Tibial artery (tissue), 4 donors: ENCODE results near the gene LRPAP1.
"Not testable (repeated sequence)": the region's sequence is repeated elsewhere in the genome, so short reads cannot be mapped to it uniquely, and the experiment has no call there.

Experiments
- DNase-seq, 2 donors: peaks; one replicate each; pipeline ENCODE4 v3.0.0-alpha.2; 2019
- H3K27ac ChIP-seq, 2 donors: fragments of 200-600 bp; sonication (generic) in 1 of 2; 1 replicate in 1 of 2; 2 replicates in 1 of 2; pipeline ENCODE4 v1.5.1; 2018 to 2019; ENCODE audit warnings: mild to moderate bottlenecking in 1 of 2
- H3K27me3 ChIP-seq, 2 donors: fragments of 200-600 bp; sonication (generic) in 1 of 2; one replicate each; pipeline versions ENCODE4 v1.5.1 to v1.6.0; 2016 to 2019
- H3K36me3 ChIP-seq, 3 donors: fragments of 200-600 bp; sonication (generic) in 2 of 3; one replicate each; pipeline ENCODE4 v1.5.1; 2016 to 2019; ENCODE audit warnings: mild to moderate bottlenecking in 2 of 3
- H3K4me1 ChIP-seq, 4 donors: fragments of 200-600 bp; sonication (generic) in 2 of 4; 1 replicate in 3 of 4; 2 replicates in 1 of 4; pipeline ENCODE4 v1.5.1; 2016 to 2019
- H3K4me3 ChIP-seq, 2 donors: fragments of 200-600 bp; sonication (generic) in 1 of 2; 1 replicate in 1 of 2; 2 replicates in 1 of 2; pipeline ENCODE4 v1.5.1; 2018 to 2019; ENCODE audit warnings: mild to moderate bottlenecking in 2 of 2
- H3K9me3 ChIP-seq, 3 donors: fragments of 200-600 bp; sonication (generic) in 1 of 3; one replicate each; pipeline ENCODE4 v1.5.1; 2016 to 2019
- intact Hi-C: fragments of 100-400 bp; cut with DNase I; formaldehyde crosslinking; loops from one replicate; pipeline ENCODE4 v1.15.0; 2023; ENCODE audit warnings: low total_unique reads
- TF ChIP-seq, protein P1 (sequence below), 2 experiments: fragments of 200-600 bp in 1 of 2; fragments of 450-650 bp in 1 of 2; IDR thresholded peaks; one replicate each; pipeline ENCODE4 v1.5.1; 2017 to 2019; ENCODE audit warnings: antibody characterized with exemption in 2 of 2, mild to moderate bottlenecking in 1 of 2, moderate library complexity in 1 of 2

The LRPAP1 gene

DNA sequence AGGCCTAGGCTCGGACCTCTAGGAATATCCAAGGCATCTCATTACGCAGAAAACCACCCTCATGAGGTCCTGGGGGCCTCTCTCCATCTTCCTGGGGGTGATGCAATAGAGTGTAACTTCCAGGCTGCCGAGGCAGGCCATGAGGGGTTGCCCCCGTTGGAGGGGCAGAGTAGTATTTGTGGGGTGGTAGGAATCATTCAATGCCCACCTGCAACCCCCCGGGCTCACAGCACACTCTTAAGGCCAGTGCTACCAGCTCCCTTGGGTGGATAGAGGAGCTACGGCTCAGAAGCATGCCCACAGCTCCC, 17.4 kb upstream of the LRPAP1 start:
- peak in 1 of 2 donors; percentile 4 for DNase-seq
- H3K4me3 ChIP-seq, intact Hi-C loops: not testable (repeated sequence)

DNA sequence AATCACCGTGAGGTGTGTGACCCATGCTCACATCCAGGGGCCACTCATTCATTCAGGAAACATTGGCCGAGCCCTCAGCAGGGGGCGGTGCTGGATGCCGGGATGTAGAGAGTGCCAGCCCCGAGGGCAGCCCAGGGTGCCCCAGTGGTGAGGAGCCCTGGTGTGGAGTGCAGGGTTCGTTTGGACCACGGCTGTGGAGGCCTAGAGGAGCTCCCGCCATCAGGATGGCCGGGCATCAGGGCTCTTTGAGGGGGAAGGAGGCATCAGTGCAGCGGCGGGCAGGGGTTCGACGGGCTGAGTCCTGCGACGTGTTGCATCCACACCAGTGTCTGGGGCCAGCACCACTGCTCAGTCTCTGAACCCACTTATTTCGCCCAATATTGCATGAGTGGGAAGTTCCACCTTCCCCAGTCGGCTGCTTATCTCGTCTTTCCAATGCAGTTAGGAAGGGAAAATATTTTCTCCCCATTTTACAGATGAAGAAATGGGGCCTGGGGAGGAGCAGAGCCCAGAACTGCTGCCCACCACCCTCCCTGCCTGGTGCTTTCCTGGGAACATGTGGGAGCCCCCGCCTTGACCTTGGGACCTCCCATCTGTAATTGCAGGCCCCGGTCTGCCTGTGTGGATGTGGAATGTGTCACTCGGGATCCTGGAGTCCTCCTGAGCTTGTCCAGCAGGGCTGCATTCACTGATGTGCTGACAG, 16.9 kb upstream of the LRPAP1 start:
- H3K4me1 ChIP-seq, H3K27ac ChIP-seq, H3K36me3 ChIP-seq, H3K27me3 ChIP-seq, H3K4me3 ChIP-seq, intact Hi-C loops, H3K9me3 ChIP-seq: not testable (repeated sequence)
- DNase-seq, result peak in 1 of 2 donors; percentile 66

More for the DNA sequence above, 17.4 kb upstream of the LRPAP1 start:
- not testable (repeated sequence) for H3K27ac ChIP-seq, H3K36me3 ChIP-seq, H3K27me3 ChIP-seq, H3K4me1 ChIP-seq, H3K9me3 ChIP-seq

DNA sequence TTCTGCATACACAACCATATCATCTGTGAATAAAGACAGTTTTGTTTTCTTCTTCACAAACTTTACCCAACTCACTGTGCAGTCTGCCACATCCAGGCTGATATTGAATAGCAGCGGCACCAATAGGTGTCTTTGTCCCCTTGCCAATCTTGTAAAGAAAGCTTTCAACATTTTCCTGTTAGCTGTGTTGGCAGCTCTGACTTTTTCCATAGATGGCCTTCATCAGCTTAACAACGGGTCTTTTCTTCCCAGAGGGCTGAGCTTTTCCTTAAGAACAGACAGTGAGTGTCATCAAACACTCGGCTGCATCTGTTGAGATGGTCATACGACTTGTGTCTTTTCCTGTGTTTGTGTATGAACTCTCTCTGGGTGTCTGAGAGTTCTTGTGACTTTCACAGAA, 14.5 kb upstream of the LRPAP1 start:
- H3K9me3 ChIP-seq, H3K36me3 ChIP-seq, intact Hi-C loops, H3K27me3 ChIP-seq, DNase-seq, H3K4me3 ChIP-seq, H3K4me1 ChIP-seq, H3K27ac ChIP-seq: not testable (repeated sequence)

DNA sequence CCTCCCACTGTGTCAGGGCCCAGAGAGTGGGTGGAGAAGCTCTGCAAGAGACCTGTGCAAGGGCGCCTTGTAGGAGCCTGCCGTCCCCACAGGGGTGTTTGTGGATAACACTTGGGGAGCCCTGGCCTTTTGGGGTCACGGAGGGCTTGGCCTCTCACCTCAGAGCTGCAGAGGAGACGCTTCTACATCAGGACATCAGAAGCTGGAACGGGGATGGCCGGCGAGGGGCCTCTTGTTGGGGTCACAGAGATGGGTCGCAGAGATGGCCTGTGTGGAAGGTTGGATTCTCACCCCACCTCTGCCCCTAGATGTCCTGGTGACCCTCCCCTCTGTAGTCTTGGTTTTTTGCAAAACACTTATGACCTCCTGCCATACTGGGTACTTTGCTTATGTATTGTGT, 13.1 kb upstream of the LRPAP1 start:
- H3K27ac ChIP-seq, H3K27me3 ChIP-seq, intact Hi-C loops, H3K4me1 ChIP-seq, H3K9me3 ChIP-seq, H3K36me3 ChIP-seq, H3K4me3 ChIP-seq: not testable (repeated sequence)
- DNase-seq, result peak in 1 of 2 donors; percentile 40

DNA sequence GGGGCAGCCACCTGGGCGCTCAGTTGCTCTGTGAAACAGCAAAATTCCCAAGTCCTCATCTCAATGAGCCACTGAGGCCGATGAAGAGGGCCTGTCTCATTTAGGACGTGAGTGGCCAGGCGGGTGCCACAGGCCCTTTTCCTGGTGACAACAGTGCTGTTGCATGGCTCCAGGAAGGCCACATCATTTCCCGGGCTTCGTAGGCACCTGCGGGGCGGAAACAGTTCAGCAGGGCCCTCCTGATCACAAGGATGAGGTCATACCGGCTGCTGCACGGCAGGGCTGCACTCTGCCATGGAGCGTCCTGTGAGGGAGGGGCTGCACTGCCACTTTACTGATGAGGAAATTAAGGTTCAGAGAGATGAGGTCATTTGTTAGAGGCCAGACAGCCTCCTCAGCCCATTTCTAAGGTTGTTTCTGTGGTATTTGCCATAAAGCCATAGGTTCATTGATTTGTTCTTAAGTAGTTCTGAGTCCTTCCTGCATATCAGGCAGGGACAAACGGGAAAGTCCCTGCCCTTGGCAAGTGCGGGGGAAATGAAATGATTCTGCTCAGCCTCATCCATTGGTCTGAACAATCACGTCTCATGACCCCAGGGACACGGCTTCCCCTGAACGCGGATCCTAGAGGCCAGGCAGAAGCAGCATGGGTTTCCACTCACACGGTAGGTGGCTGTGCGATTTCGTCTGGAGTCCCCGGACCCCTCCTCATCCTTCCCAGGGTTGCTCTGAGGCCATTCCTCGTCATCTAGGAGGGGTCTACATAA, 12.2 kb upstream of the LRPAP1 start:
- H3K27me3 ChIP-seq, H3K4me1 ChIP-seq, H3K9me3 ChIP-seq, H3K27ac ChIP-seq, H3K4me3 ChIP-seq, H3K36me3 ChIP-seq, intact Hi-C loops: not testable (repeated sequence)
- peak in 1 of 2 donors; percentile 41 for DNase-seq

DNA sequence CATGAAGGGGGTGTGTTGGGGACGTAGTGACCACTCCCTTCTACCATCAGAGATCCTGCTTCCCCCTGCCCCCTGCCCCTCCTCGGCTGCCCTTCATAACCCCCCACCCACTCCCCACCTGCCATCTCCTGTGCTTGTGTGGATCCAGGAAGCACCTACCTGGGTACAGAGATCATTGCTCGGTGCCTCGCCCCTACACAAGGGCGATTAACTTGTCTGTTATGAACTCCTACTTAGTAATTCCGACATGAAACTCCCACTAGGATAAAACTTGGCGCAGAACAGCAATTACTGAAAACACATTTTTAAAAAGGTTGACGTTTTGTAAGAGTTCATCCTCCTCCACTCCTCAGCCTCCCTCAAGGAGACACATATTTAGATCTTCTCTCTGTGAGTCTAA, 11.2 kb upstream of the LRPAP1 start:
- H3K9me3 ChIP-seq, H3K4me1 ChIP-seq, DNase-seq, H3K36me3 ChIP-seq, H3K27ac ChIP-seq, H3K27me3 ChIP-seq, intact Hi-C loops, H3K4me3 ChIP-seq: not testable (repeated sequence)

DNA sequence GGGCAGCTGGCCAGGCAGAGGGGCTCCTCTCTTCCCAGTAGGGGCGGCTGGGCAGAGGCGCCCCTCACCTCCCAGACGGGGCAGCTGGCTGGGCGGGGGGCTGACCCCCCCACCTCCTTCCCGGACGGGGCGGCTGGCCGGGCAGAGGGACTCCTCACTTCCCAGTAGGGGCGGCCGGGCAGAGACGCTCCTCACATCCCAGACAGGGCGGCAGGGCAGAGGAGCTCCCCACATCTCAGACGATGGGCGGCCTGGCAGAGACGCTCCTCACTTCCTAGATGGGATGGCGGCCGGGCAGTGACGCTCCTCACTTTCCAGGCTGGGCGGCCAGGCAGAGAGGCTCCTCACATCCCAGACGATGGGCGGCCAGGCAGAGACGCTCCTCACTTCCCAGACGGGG, 6.7 kb upstream of the LRPAP1 start:
- H3K27me3 ChIP-seq, H3K4me1 ChIP-seq, DNase-seq, intact Hi-C loops, H3K4me3 ChIP-seq, H3K27ac ChIP-seq, H3K9me3 ChIP-seq, H3K36me3 ChIP-seq: not testable (repeated sequence)

DNA sequence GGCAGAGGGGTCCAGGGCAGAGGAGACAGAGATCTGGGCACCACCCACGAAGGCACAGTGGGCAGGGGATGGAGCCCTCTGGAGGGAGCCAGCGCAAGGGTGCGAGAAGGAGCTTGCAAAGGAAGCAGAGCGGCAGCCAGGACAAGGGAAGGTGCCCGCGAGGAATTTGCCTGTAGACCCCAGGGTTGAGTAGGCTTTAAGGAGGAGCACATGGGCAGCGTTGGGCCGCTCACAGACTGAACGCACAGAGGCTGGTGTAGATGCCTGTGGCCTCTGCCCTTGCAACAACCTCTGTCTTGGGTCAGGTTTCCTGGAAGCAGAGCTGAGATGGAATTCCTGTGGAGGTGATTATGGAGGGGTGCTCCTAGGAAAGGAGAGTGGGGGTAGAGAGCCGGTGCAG, 3.6 kb upstream of the LRPAP1 start:
- peaks cover 0 to 18% (median 14%) of the 10 kb centered on the region in 4 donors for H3K4me1 ChIP-seq
- H3K27me3 ChIP-seq, H3K27ac ChIP-seq, H3K9me3 ChIP-seq, intact Hi-C loops, H3K36me3 ChIP-seq, H3K4me3 ChIP-seq: not testable (repeated sequence)
- DNase-seq, result peak in 1 of 2 donors; percentile 40

DNA sequence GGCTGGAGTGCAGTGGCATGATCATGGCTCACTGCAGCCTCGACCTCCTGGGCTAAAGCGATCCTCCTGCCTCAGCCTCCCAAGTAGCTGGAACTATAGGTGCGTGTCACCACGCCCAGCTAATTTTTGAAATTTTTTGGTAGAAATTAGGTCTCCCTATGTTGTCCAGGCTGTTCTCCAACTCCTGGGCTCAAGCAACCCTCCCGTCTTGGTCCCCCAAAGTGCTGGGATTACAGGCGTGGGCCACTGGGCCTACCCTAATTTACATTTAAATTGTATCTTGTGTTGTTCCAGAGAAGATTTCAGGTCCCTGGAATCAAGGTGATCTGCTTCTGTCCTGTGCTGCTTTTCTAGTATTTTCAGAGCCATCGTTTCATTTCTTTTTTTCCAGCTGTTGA, 1.2 kb upstream of the LRPAP1 start:
- Histone ChIP-seq H3K4me3 (no peak overlapping the region), H3K4me1 (peaks cover 0 to 29% (median 25%) of the 10 kb centered on the region in 4 donors), H3K9me3 (no peaks in the 10 kb centered on the region), H3K27ac (no peak overlapping the region), H3K36me3 (peaks cover 0 to 10% (median 2%) of the 10 kb centered on the region in 3 donors), H3K27me3 (no peaks in the 10 kb centered on the region)
- intact Hi-C loops, result loop anchor here (1.0 kb wide), 1 partner anchor 16 kb away; no protein-coding TSS in a partner anchor
- no peak for DNase-seq
- TF ChIP-seq, protein P1, sequence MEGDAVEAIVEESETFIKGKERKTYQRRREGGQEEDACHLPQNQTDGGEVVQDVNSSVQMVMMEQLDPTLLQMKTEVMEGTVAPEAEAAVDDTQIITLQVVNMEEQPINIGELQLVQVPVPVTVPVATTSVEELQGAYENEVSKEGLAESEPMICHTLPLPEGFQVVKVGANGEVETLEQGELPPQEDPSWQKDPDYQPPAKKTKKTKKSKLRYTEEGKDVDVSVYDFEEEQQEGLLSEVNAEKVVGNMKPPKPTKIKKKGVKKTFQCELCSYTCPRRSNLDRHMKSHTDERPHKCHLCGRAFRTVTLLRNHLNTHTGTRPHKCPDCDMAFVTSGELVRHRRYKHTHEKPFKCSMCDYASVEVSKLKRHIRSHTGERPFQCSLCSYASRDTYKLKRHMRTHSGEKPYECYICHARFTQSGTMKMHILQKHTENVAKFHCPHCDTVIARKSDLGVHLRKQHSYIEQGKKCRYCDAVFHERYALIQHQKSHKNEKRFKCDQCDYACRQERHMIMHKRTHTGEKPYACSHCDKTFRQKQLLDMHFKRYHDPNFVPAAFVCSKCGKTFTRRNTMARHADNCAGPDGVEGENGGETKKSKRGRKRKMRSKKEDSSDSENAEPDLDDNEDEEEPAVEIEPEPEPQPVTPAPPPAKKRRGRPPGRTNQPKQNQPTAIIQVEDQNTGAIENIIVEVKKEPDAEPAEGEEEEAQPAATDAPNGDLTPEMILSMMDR (IDR thresholded peaks at IDR 0.05), result no peak
